Activated CD8-positive, alpha-beta memory T cell treated with anti-CD3 and anti-CD28 coated beads, Interleukin-2, amount 50 U/mL, for 1 hour (primary cell): ENCODE results near the gene F11R.
"Not testable (repeated sequence)": the region's sequence is repeated elsewhere in the genome, so short reads cannot be mapped to it uniquely, and the experiment has no call there.

ENCODE experiments used
- DNase-seq: peaks from one replicate; pipeline ENCODE4 v3.0.0-alpha.2; 2020; ENCODE audit errors: extremely low read depth

F11R gene

DNA sequence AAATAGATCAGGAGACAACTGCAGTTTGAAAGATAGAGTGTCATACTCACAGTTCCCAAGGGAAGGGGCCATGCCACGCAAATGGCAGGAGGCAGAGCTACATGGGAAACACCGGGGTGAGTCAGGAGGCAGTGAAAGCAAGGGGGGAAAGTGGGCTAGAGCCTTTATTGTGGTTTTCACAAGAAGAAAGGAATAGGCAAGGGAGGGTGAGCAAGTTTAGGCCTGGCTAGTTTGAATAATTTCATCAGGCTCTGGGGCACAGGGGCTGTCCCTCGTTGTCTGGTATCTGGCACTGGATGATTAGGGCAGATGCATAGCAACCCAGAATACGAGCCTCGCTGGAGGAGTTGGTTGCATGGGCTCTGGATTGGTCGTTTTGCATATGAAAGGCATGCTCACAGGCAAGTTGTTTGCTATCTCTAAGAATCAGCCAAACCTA lies 49.3 kb downstream of the F11R start:
- DNase-seq = no peak

DNA sequence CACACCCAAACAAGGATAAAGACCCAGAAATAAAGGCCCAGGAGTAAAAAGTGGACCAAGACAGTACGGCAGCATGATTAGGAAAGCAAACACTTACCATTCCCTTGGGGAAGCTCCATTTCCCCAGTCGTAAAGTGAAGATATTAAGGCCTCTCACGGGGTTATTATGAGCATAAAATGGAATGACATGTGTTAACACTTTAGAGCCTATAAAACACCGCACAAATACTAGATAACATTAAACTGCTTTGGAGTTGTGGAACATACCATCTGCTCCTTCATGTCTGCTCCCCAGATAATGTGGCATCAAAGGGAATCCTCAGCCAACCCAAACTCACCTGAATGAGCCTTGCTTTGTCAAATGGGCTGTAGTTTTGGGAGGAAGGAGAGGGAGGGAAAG lies 57.4 kb downstream of the F11R start:
- no peak for DNase-seq

DNA sequence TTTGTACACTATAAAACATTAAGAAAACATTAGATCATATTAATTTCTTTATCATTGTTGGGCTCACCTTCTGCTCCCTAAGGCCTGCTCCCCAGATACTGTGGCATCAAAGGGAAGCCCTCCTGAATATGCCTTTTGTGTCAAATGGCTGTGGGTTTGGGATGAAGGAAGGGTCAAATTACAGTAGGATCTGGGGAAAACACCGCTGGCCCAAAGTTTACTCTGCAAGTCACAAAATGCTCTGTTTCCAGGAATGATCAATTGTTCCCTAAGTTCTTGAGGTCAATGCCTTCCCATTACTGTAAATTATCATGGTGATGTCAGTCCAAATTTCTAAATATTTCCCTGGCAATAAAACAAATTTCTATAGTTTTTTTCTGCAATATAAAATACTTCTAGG lies 59.5 kb downstream of the F11R start:
- DNase-seq = no peak

DNA sequence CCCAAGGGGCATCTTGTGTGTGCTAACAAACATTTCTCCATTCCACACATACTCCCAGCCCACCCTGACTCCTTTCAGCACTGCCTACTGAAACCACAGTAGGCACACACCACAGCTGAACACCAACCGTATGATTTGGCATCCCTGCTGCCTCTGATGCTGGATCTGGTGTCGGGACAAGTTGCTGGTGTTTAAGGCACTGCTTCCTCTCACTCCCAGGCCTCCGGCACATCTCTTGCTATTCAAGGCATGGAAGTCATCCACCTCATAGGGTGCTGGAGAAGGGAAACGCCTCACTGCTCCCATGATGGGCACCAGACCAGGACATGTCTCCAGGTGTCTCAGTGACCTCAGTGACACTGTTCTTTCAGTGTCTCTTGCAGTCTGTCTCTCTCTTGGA lies 64.0 kb downstream of the F11R start:
- no peak for DNase-seq

DNA sequence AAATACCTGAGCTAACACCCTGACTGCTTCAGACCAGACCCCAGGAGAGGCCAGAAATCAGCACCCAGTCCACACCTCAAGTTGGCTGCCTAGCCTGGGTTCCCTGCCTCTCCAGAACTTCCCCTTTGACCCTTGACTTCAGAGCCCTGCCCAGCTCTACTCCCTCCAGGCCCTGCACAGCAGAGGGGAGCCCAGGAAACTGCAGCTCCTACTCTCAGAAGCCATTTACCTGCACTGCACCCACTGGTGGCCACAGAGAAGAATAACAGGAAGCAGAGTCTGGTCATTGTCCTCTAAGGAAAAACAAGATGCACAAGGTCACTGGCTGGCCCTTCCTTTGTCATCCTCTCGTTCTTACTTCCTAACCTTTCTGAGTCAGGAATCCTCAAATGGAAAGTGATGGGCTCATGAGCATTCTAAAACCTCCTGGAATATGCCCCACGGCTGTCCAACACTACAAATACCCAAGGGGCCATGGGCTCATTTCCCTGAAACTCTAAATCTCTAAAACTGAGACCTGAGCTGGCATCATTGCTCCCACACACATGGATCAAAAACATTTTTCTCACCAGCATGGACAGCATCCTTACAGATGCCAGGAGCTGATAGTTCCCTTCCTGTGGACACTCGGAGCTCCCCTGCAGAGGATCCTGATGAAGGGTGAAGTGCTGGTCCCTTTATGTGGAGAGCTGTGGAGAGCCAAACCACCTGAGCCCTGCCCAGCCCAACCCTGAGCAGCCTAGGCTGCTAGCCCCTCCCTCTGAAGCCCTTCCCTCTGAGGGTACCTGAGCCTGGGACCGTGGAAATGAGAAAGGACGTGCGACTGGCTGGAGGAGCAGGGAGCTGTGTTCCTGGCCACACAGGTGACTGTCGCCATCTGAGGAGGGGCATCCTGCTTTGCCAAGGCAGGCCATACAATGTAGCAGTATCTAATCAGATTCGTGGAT lies 66.5 kb downstream of the F11R start, which contains the start of gene ITLN2:
TSS of gene ITLN2 (minus strand) at position 652 of the 947 bp plus-strand sequence. CDS start at position 584, 68 bp downstream.
- no peak for DNase-seq

DNA sequence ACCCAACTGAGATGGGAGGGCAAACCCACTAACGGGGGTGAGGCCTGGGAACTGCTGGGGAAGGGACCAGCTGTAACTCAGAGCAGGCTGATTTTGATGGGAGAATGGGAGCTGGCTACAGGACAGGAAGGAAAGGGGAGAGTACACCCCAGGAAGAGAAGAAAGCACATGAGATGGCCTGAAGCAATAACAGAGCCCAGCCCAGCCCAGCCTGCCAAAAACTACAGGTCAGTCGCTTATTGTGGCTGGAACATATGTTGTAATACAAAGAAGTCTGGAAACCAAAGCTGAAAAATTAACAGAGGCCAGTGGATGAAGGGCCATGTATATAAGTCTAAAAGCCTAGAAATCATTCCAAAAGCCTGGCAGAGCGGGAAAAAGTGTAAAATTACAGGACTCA lies 67.9 kb downstream of the F11R start:
- no peak for DNase-seq

DNA sequence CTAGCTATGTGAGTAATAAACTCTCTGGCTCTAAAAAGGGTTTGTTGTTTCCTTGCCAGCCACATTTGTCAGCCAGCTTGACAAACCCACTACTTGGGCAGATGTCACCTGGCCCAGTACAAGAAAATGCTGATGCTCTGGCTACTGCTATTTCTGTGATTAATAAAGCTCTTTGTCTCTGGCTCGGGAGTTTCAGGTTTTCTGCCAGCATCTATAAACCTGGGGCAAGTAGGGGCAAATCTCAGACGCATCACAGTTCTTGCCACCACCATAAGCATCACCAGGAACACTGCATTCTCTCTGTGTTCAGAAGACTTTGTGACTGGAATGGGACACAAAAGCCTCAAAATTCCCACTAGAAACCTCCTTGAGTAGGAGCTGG lies 68.8 kb downstream of the F11R start:
- DNase-seq = no peak

DNA sequence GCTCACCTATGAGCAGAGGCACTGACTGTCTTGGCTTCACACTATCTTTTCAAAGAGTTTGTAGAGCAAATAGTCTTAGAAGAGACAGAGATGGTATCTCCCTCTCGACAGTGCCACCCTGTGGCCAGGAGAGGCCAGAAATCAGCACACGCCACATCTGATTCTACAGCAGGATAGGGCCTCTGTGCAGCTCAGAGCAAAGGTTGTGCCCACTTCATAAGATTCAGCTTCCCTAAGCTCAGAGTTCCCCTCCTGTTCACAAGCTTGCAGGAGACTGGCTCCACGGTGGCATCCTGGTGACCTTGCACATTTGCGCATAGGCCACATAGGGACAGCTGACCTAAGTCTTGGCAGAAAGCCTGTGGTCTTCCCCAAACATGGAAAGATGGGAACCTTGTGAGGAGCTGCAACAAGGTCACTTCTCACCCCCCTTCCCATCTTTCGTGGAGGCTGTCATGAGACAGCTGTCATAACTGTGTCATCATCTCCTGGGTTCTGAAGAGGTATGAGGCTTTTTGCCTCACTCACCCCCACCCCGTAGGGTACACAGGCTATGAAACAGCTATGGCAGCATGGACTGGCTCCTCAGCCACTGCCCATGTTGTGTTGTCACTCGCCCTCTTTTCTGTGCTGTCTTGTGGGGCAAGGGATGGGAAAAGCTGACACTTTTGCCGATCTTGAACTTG lies 69.4 kb downstream of the F11R start:
- DNase-seq = no peak

DNA sequence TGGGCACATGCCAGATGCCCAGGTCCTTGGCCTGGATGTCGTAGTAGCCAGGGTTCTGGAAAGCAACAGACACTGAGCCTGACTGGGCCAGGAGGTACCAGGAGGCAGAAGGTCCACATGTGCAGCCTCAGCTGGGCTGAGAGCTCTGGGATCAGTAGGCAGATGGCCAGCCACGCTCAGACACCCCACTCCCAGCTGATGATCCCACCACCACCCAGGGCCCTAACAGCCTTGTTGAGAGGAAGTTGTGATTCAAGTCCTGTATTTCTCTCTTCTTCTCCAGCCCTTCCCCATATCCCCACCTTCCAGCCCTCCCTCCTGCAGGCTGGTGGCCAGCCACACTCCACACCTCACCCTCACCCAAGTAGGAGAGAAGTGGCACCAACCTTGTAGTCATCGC lies 70.3 kb downstream of the F11R start:
- no peak for DNase-seq

DNA sequence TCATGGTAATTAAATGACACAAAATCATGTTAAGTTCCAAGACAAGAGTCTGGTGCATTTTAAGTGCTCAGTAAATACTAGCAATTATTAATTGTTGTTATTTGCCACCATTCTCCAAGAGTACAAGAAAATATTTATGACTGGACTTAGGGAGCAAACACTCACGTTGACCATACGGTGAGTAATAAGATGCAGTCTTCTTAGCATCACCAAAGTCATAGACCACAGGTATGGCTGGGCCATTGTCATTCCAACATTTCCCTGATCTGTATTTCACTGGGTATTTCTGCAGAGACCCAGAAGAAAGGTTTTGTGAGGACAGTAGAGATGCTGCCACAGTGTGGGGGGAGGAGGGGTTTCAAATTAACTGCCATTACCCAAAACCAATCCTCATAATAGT lies 71.1 kb downstream of the F11R start:
- DNase-seq = no peak

DNA sequence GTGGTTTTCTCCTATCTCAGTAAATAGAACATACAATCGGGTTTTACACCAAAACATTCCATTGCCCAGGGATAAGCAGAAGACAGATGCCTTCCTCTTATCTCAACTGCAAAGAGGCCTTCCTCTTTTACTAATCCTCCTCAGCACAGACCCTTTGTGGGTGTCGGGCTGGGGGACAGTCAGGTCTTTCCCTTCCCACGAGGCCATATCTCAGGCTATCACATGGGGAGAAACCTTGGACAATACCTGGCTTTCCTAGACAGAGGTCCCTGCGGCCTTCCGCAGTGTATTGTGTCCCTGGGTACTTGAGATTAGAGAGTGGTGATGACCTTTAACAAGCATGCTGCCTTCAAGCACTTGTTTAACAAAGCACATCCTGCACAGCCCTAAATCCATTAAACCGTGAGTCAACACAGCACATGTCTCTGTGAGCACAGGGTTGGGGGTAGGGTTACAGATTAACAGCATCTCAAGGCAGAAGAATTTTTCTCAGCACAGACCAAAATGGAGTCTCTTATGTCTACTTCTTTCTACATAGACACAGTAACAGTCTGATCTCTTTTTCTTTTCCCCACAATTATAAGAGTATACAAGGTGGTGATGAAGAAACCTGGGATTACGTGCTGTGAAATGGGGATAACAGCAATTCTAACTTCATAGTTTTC lies 71.6 kb downstream of the F11R start:
- not testable (repeated sequence) for DNase-seq

DNA sequence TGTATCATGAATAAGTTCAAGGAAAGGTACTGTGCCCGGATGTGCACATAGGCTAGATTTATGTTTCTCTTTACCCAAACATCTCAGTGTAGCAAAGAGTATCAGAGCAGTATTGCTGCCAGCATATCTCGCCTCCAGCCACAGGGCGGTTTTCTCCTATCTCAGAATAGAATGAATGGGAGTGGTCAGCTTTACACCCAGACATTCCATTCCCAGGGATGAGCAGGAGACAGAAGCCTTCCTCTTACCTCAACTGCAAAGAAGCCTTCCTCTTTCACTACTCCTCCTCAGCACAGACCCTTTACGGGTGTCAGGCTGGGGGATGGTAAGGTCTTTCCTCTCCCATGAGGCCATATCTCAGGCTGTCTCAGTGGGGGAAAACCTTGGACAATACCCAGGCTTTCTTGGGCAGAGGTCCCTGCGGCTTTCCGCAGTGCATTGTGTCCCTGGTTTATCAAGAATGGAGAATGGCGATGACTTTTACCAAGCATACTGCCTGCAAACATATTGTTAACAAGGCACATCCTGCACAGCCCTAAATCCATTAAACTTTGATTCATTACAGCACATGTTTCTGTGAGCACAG lies 73.7 kb downstream of the F11R start:
- DNase-seq = not testable (repeated sequence)

DNA sequence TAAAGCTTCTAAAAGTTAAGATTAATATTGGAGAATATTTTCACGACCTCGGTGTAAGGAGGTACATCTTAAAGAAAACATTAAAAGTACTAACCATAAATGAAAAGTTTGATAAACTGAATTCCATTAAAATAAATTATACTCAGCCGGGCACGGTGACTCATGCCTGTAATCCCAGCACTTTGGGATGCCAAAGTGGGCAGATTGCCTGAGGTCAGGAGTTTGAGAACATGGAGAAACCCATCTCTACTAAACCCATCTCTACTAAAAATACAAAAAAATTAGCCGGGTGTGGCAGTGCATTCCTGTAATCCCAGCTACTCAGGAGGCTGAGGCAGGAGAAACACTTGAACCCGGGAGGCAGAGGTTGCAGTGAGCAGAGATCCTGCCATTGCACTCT lies 75.1 kb downstream of the F11R start:
- not testable (repeated sequence) for DNase-seq
